WTC11 (cell line): ENCODE measurements around the gene WNT3. TPM values are rescaled to one million over a fixed set of nuclear protein-coding genes. Genes with fewer than 3 reads are reported as not detected.

Experiments
- ATAC-seq: fragments of 200-7000 bp; cut with Tn5 transposase; 2 replicates; pipeline ENCODE4 v1.10.0; 2021; ENCODE audit warnings: mild to moderate bottlenecking, moderate library complexity
- CTCF ChIA-PET: fragments of 300-600 bp; sonication (Branson Sonifier 250); formaldehyde crosslinking; loops from one replicate; lab custom pipeline; 2021; ENCODE audit warnings: antibody characterized with exemption; lab: Charles Lee
- POLR2A ChIA-PET: fragments of 350-600 bp; sonication (Branson Sonifier 250); formaldehyde crosslinking; loops from one replicate; lab custom pipeline; 2021; ENCODE audit warnings: antibody characterized with exemption; lab: Charles Lee
- DNase-seq: peaks from one replicate; pipeline ENCODE4 v3.0.0; 2021; ENCODE audit warnings: low spot score
- H3K27ac Mint-ChIP-seq: 2 replicates; pipeline ENCODE4 v1.8.0; 2021; ENCODE audit warnings: mixed read lengths
- H3K27me3 Mint-ChIP-seq: 2 replicates; pipeline ENCODE4 v1.8.0; 2021; ENCODE audit warnings: low read depth, mild to moderate bottlenecking, moderate library complexity, mixed read lengths
- H3K36me3 Mint-ChIP-seq: 2 replicates; pipeline ENCODE4 v1.8.0; 2021; ENCODE audit warnings: mixed read lengths
- H3K4me1 Mint-ChIP-seq: 2 replicates; pipeline ENCODE4 v1.8.0; 2022; ENCODE audit warnings: mixed read lengths
- H3K4me3 Mint-ChIP-seq: 2 replicates; pipeline ENCODE4 v1.8.0; 2021; ENCODE audit warnings: mild to moderate bottlenecking, moderate library complexity, mixed read lengths
- H3K9me3 Mint-ChIP-seq: 2 replicates; pipeline ENCODE4 v1.8.0; 2021; ENCODE audit warnings: mixed read lengths
- ATF1 ChIP-seq: sonication (generic); formaldehyde crosslinking; IDR thresholded peaks from 2 replicates; pipeline ENCODE4 v1.8.1; 2023; ENCODE audit warnings: mild to moderate bottlenecking, moderate library complexity, missing genetic modification reagents
- CBFB ChIP-seq: sonication (generic); formaldehyde crosslinking; IDR thresholded peaks from 2 replicates; pipeline ENCODE4 v1.8.1; 2022; ENCODE audit warnings: mild to moderate bottlenecking, low read depth, missing genetic modification reagents
- CREB1 ChIP-seq: sonication (generic); formaldehyde crosslinking; IDR thresholded peaks from 2 replicates; pipeline ENCODE4 v1.8.0; 2023; ENCODE audit warnings: mild to moderate bottlenecking, missing genetic modification reagents
- JAZF1 ChIP-seq: fragments of 250-450 bp; sonication (Bioruptor Pico); IDR thresholded peaks from 2 replicates; pipeline ENCODE4 v1.9.0; 2021; ENCODE audit warnings: moderate library complexity, mild to moderate bottlenecking, inconsistent platforms
- JUN ChIP-seq: sonication (generic); formaldehyde crosslinking; IDR thresholded peaks from 2 replicates; pipeline ENCODE4 v1.8.0; 2023; ENCODE audit warnings: mild to moderate bottlenecking, missing genetic modification reagents
- KAT7 ChIP-seq: sonication (generic); formaldehyde crosslinking; IDR thresholded peaks from 2 replicates; pipeline ENCODE4 v1.8.1; 2023; ENCODE audit warnings: missing genetic modification reagents, mild to moderate bottlenecking, borderline replicate concordance
- MYBL2 ChIP-seq: sonication (generic); formaldehyde crosslinking; IDR thresholded peaks from 2 replicates; pipeline ENCODE4 v1.8.1; 2023; ENCODE audit warnings: mild to moderate bottlenecking, moderate library complexity, missing genetic modification reagents
- NR2C2 ChIP-seq: sonication (generic); formaldehyde crosslinking; IDR thresholded peaks from 2 replicates; pipeline ENCODE4 v1.8.0; 2022; ENCODE audit warnings: mild to moderate bottlenecking, missing genetic modification reagents
- NR3C1 ChIP-seq: sonication (generic); formaldehyde crosslinking; conservative IDR thresholded peaks from 2 replicates; pipeline ENCODE4 v1.8.1; 2023; ENCODE audit warnings: low read depth, mild to moderate bottlenecking, missing genetic modification reagents
- OVOL2 ChIP-seq: fragments of 250-450 bp; sonication (Bioruptor Pico); IDR thresholded peaks from 2 replicates; pipeline ENCODE4 v1.9.0; 2021; ENCODE audit warnings: mild to moderate bottlenecking, borderline replicate concordance
- TEAD4 ChIP-seq: sonication (generic); formaldehyde crosslinking; IDR thresholded peaks from 2 replicates; pipeline ENCODE4 v1.8.0; 2022; ENCODE audit warnings: mild to moderate bottlenecking, missing genetic modification reagents
- total RNA-seq: library from RNA; stranded (reverse); gene quantifications from 3 replicates; pipeline ENCODE4 v1.2.3, GENCODE V29; 2021
- TF ChIP-seq, protein P1 (sequence below): sonication (generic); formaldehyde crosslinking; IDR thresholded peaks from 2 replicates; pipeline ENCODE4 v1.8.0; 2022; ENCODE audit warnings: mild to moderate bottlenecking, missing genetic modification reagents
- TF ChIP-seq, protein P2 (sequence below): sonication (generic); formaldehyde crosslinking; IDR thresholded peaks from 2 replicates; pipeline ENCODE4 v1.8.1; 2022; ENCODE audit warnings: mild to moderate bottlenecking, missing genetic modification reagents, moderate library complexity, borderline replicate concordance
- TF ChIP-seq, protein P3 (sequence below): sonication (generic); formaldehyde crosslinking; IDR thresholded peaks from 2 replicates; pipeline ENCODE4 v1.8.1; 2023; ENCODE audit warnings: mild to moderate bottlenecking, moderate library complexity, missing genetic modification reagents
- TF ChIP-seq, protein P4 (sequence below): sonication (generic); formaldehyde crosslinking; IDR thresholded peaks from 2 replicates; pipeline ENCODE4 v1.8.1; 2023; ENCODE audit warnings: mild to moderate bottlenecking, missing genetic modification reagents
- TF ChIP-seq, protein P5 (sequence below): sonication (generic); formaldehyde crosslinking; IDR thresholded peaks from 2 replicates; pipeline ENCODE4 v1.8.1; 2023; ENCODE audit warnings: mild to moderate bottlenecking, missing genetic modification reagents, moderate library complexity

The WNT3 gene
- total RNA-seq, 1 experiment from 2014 or later = 14.1 TPM

DNA sequence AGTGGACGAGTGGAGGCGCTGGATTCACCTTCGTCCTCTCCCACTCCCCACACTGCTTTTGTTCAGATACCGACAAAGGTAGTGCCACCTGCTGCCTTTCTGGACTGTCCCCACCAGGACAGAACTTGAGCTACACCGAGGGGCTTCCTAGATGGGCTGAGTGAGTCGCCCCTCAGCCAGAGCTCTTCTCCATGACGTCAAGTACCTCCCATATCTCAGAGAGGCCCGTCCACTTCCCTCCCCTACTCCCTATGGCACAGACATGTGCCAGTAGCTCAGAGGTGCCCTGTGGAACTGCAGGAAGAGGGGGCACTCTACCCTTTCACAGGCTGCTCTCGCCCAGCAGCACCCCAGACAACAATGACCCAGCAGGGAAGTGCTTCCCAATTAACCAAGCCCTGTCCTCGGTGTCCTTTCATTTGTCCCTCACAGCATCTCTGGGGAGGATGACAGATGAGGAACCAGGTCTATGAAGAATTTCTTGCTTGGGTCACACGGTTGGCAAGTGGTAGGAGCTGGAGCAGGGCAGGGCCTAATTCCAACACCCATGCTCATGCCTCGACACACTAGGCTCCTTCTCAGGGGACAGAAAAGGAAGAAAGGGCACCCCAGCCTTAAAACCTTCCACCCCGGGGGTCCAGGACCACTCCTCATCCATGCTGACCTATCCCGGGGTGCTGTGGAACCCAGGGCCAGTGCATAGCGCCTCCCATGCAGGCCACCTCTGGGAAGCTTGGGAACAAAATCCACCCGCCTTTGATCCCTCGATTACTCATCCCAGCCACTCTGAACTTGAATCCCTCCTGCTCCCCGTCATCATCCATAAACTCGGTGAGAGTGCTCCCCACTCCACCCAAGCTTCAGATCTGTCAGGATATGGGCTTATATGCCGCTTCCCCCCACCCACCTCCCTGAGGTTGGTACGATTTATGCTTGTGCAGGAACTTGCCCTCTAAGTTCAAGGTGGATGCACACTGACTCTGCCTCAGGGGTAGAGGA, 51.7 kb downstream of the WNT3 start:
- TF ChIP-seq, protein P1, sequence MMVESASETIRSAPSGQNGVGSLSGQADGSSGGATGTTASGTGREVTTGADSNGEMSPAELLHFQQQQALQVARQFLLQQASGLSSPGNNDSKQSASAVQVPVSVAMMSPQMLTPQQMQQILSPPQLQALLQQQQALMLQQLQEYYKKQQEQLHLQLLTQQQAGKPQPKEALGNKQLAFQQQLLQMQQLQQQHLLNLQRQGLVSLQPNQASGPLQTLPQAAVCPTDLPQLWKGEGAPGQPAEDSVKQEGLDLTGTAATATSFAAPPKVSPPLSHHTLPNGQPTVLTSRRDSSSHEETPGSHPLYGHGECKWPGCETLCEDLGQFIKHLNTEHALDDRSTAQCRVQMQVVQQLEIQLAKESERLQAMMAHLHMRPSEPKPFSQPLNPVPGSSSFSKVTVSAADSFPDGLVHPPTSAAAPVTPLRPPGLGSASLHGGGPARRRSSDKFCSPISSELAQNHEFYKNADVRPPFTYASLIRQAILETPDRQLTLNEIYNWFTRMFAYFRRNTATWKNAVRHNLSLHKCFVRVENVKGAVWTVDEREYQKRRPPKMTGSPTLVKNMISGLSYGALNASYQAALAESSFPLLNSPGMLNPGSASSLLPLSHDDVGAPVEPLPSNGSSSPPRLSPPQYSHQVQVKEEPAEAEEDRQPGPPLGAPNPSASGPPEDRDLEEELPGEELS (CRISPR knock-in tag) = no peak
- TF ChIP-seq JAZF1 (CRISPR knock-in tag) (no peak), ATF1 (CRISPR knock-in tag) (no peak), TEAD4 (CRISPR knock-in tag) (no peak), NR2C2 (CRISPR knock-in tag) (no peak), CREB1 (CRISPR knock-in tag) (no peak), MYBL2 (CRISPR knock-in tag) (no peak)
- TF ChIP-seq, protein P2, sequence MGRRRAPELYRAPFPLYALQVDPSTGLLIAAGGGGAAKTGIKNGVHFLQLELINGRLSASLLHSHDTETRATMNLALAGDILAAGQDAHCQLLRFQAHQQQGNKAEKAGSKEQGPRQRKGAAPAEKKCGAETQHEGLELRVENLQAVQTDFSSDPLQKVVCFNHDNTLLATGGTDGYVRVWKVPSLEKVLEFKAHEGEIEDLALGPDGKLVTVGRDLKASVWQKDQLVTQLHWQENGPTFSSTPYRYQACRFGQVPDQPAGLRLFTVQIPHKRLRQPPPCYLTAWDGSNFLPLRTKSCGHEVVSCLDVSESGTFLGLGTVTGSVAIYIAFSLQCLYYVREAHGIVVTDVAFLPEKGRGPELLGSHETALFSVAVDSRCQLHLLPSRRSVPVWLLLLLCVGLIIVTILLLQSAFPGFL (CRISPR knock-in tag) = no peak
- TF ChIP-seq, protein P3, sequence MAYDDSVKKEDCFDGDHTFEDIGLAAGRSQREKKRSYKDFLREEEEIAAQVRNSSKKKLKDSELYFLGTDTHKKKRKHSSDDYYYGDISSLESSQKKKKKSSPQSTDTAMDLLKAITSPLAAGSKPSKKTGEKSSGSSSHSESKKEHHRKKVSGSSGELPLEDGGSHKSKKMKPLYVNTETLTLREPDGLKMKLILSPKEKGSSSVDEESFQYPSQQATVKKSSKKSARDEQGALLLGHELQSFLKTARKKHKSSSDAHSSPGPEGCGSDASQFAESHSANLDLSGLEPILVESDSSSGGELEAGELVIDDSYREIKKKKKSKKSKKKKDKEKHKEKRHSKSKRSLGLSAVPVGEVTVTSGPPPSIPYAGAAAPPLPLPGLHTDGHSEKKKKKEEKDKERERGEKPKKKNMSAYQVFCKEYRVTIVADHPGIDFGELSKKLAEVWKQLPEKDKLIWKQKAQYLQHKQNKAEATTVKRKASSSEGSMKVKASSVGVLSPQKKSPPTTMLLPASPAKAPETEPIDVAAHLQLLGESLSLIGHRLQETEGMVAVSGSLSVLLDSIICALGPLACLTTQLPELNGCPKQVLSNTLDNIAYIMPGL (CRISPR knock-in tag) = no peak
- ChIA-PET CTCF (interaction anchor here (1.5 kb wide), 1 partner anchor 55 kb away, joined by 4 read pairs; no protein-coding TSS in a partner anchor), POLR2A (no interaction called here)
- H3K9me3 Mint-ChIP-seq = no peaks in the 10 kb centered on the region
- ATAC-seq = no peak
- peaks cover 41% of the 10 kb centered on the region for H3K27me3 Mint-ChIP-seq
- H3K27ac Mint-ChIP-seq = no peak overlapping the region
- DNase-seq = no peak
- peaks cover 22% of the 10 kb centered on the region; the same call in 1 of the 2 replicates for H3K36me3 Mint-ChIP-seq
- H3K4me3 Mint-ChIP-seq = no peak overlapping the region
- peaks cover 33% of the 10 kb centered on the region for H3K4me1 Mint-ChIP-seq

DNA sequence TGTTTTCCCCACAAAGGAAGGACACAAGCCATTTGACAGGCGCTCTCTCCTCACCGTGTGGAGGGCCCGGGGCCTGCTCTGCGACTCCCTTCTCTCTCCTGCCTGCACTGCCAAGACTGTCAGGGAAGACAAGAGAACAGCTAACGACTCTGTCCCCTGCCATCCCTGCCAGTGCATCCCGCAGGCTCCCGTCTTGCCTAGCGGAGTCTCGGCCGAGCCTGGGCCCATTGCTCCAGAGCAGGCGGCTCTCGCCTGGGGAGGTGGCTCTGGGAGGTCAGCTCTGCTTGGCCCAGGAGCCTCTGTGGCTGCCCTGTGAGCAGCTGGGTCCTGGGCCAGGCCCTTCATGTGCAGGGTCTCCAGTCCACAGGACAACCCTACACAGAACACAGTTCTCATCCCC, 53.0 kb downstream of the WNT3 start:
- Mint-ChIP-seq H3K4me3 (no peak overlapping the region), H3K27ac (no peak overlapping the region), H3K4me1 (peaks cover 30% of the 10 kb centered on the region), H3K27me3 (peaks cover 36% of the 10 kb centered on the region), H3K36me3 (peaks cover 22% of the 10 kb centered on the region; the same call in 1 of the 2 replicates), H3K9me3 (no peaks in the 10 kb centered on the region)
- DNase-seq = no peak
- no peak for ATAC-seq
- CTCF ChIA-PET = interaction anchor here (1.2 to 1.4 kb wide), 3 partner anchors 38 to 111 kb away, joined by 3 to 4 read pairs (median 3); no protein-coding TSS in a partner anchor
- TF ChIP-seq, protein P2 (CRISPR knock-in tag) = no peak
- TF ChIP-seq, protein P4, sequence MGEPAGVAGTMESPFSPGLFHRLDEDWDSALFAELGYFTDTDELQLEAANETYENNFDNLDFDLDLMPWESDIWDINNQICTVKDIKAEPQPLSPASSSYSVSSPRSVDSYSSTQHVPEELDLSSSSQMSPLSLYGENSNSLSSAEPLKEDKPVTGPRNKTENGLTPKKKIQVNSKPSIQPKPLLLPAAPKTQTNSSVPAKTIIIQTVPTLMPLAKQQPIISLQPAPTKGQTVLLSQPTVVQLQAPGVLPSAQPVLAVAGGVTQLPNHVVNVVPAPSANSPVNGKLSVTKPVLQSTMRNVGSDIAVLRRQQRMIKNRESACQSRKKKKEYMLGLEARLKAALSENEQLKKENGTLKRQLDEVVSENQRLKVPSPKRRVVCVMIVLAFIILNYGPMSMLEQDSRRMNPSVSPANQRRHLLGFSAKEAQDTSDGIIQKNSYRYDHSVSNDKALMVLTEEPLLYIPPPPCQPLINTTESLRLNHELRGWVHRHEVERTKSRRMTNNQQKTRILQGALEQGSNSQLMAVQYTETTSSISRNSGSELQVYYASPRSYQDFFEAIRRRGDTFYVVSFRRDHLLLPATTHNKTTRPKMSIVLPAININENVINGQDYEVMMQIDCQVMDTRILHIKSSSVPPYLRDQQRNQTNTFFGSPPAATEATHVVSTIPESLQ (CRISPR knock-in tag) = no peak
- TF ChIP-seq JUN (CRISPR knock-in tag) (no peak), NR3C1 (CRISPR knock-in tag) (no peak), OVOL2 (CRISPR knock-in tag) (no peak), CBFB (CRISPR knock-in tag) (no peak), KAT7 (no peak)
- TF ChIP-seq, protein P1 (CRISPR knock-in tag) = no peak
- TF ChIP-seq, protein P5, sequence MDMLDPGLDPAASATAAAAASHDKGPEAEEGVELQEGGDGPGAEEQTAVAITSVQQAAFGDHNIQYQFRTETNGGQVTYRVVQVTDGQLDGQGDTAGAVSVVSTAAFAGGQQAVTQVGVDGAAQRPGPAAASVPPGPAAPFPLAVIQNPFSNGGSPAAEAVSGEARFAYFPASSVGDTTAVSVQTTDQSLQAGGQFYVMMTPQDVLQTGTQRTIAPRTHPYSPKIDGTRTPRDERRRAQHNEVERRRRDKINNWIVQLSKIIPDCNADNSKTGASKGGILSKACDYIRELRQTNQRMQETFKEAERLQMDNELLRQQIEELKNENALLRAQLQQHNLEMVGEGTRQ = no peak
- TF ChIP-seq, protein P3 (CRISPR knock-in tag) = no peak
- POLR2A ChIA-PET = no interaction called here
